ENCODE results near the gene DIP2C.
"Not testable (repeated sequence)": the region's sequence is repeated elsewhere in the genome, so short reads cannot be mapped to it uniquely, and the experiment has no call there.

Gene DIP2C

DNA sequence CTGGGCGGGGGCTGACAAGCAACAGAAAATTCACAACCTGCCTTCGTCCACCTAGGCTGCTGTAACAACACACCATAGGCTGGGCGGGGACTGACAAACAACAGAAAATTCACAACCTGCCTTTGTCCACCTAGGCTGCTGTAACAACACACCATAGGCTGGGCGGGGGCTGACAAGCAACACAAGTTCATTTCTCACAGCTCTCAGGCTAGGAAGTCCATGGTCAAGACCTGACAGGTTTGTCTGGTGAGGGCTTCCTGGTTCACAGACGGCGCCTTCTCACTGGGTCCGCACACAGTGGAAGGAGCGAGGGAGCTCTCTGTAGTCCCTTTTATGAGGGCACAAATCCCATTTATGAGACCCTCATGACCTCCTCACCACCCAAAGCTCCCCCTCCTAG, 52.2 kb downstream of the DIP2C start:
- no peak for DNase-seq

- DNase-seq, result no peak
Observed at GRCh38 chr10:636769-637168, 52.7 kb downstream of the DIP2C start.

DNA sequence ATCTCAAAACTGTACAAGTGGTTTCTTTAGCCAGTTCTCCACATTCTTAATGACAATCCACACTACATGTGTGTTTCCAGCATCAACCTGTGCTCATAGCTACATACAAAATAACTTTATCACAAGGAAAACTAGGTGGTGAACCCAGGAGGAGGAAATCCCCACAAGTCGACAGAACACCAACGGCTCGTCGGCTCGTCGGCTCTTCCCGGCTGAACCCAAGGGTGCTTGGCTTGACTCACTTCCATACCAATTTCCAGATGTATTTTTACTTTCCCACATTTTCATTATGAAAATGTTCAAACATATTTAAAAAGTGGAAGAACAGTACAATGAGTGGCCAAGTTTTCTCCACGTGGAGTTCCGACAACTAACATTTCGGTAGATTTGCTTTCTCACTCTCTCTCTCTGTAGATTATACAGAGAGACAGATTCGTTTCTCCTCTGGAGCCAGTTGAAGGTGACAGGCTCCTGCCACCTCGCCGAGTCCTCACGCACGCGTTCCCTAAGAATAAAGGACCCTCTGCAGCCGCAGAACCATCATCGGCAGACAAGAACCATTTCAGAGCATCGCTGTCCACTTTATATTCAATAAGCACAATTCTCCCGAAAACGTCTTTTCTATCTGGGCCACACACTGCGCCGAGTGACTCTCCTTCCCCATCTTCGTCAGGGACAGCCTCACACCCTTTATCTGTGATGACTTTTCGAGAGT, 53.3 kb downstream of the DIP2C start:
- no peak for DNase-seq

GRCh38 chr10:635088-635861, 54.2 kb downstream of the DIP2C start:
- no peak for DNase-seq

DNA sequence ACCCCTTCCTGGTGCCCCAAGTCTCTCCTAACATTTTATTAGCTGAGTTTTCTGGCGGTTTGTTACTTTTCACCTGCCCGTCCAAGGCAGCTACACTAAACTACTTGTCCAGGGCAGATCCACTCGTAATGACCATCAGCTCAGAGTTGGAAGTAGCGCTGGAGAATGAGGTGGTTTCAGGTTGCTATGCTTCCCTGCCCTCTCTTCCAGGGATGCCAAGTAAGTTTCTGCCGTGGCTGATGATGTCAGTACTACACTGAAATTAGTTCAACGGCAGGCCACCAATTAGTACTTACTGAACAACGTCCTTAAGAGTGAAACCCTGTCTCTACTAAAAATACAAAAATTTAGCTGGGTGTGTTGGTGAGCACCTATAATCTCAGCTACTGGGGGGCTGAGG, 55.2 kb downstream of the DIP2C start:
- no peak for DNase-seq

DNA sequence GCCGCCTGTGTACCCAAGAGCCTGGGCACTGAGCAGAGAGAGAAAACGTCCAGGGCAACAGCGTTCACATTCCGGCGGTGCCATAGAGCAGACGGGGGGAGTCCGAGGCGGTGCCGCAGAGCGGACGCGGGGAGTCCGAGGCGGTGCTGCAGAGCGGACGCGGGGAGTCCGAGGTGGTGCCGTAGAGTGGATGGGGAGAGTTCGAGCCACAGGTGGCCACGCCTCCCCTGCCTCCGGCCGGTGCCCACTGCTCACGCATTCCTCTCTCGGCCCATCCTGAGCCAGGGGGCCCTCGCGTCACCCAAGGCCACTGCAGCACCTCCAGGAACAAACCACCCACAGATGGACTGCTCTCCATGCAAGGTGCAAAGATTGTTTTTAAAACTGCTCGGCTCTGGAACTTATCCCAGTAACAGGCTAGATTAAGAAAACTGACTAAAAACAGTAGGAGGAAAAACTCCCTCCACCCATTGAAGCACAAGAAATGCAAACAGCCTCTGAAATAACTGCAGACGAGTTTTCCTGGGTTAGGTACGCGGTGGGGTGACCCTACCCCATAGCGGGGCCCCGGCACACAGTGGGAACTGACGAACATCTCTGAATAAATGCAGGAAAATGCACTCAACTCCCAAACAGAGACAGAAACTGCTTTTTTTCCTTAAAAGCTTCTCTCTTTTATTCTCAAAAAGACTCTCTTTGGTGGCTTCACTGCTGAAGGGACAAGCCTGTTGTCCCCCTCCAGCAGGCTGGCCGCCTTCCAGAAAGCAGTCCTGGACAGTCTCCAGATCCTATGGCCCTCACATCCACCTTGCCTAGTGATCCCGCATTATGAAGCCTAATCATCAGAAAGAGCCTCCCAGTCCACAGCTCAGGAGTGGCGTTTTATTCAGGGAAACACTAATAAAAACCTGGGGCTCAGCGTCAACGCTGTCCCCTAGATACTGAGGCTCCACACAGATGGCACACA, 55.9 kb downstream of the DIP2C start:
- DNase-seq, result no peak

DNA sequence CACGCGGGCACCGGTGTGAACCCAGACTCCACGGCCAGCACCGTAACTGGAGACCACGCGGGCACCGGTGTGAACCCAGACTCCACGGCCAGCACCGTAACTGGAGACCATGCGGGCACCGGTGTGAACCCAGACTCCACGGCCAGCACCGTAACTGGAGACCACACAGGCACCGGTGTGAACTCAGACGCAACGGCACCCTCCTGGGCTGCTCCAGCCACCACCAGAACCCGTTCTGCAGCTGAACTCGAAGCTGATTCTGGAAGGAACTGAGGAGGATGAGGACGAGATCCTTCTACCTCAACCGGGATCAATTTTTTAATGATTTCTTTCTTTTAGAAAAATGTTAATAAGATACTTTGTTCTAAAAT, 56.7 kb downstream of the DIP2C start:
- DNase-seq, result not testable (repeated sequence)

DNA sequence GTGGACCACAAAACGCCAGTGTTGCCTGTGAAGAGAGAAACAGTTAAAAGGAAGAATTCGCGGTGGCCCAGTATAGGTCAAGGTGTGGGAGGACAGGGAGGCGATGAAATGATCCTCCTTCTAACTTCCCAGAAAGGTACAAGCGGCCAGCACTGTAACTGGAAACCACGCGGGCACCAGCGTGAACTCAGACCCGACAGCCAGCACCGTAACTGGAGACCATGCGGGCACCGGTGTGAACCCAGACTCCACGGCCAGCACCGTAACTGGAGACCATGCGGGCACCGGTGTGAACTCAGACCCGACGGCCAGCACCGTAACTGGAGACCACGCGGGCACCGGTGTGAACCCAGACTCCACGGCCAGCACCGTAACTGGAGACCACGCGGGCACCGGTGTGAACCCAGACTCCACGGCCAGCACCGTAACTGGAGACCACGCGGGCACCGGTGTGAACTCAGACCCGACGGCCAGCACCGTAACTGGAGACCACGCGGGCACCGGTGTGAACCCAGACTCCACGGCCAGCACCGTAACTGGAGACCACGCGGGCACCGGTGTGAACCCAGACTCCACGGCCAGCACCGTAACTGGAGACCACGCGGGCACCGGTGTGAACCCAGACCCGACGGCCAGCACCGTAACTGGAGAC, 57.2 kb downstream of the DIP2C start:
- DNase-seq, result not testable (repeated sequence)

DNA sequence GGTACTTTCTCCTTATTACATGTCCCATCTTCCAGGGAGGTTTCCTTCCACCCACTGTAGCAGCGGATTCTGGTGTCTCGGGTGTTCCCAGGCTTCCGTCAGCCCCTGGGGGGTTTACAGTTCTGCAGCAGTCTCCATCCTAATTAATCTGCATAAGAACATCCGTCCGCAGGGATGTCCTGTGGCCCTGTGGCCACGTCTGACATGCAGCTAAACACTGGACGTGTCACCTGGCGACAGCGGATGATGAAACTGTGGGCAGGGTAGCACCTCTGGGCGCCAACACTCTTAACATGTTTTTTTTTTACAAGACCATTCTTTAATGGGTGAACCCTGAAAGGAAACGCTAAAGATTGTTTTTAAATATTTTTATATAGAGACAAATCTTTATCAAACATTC, 58.2 kb downstream of the DIP2C start:
- DNase-seq, result no peak

GRCh38 chr10:630581-631073, 58.8 kb downstream of the DIP2C start:
- DNase-seq, result no peak

DNA sequence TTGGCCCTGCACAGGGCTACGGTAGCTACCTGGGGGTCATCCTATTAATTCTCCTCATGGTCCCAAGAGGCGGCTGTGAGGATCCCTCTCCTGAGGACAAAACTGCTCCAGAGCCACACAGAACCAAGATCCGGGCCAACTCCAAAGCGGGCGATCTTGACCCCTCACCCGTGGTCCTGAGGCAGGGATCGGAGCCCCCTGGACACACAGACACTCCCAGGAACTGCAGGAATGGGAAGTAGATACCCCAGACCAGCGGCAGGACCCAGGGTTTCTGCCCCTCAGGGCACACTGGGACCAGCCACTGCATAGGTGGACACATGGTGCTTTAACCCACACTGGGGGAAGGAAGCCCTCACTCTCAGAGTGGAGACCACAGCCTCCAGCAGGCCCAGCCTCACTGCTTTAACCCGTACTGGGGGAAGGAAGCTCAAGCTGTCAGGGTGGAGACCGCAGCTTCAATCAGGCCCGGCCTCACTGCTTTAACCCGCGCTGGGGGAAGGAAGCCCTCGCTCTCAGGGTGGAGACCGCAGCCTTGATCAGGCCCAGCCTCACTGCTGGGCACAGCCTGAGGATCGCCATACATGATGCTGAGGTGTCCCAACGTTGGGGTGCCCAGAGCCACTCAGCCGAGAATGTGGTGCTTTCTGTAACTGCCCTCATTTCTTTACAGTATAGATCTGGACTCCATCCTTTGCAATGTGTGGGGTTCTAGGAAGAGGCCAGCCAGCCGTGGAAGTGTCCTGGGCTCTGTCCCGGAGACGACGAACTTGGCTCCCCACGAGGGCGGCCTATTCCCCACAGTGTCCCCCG, 60.1 kb downstream of the DIP2C start:
- no peak for DNase-seq

- DNase-seq, result no peak
Observed at GRCh38 chr10:628386-629045, 61.0 kb downstream of the DIP2C start.

- DNase-seq, result no peak
Observed at GRCh38 chr10:627032-627992, 62.2 kb downstream of the DIP2C start.

GRCh38 chr10:625751-626711, 63.4 kb downstream of the DIP2C start:
- no peak for DNase-seq

DNA sequence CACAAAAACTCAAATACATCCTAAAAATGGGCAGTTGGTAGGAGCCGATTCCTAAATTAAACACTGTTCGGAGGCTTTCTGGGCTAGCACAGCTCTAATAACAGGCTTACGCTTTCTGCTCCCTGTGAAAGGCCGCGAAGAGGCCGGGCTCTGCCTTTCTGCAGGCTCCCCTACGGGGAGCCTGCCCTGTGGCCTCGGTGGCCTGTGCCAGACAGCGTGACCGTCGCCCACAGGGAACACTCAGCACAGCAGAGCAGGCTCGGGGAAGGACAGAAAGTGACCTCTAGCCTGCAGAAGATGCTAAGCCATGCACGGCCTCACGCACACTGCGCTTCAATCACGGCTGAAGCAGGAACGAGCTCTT, 64.2 kb downstream of the DIP2C start:
- no peak for DNase-seq

GRCh38 chr10:624605-625332, 64.7 kb downstream of the DIP2C start:
- DNase-seq, result no peak

DNA sequence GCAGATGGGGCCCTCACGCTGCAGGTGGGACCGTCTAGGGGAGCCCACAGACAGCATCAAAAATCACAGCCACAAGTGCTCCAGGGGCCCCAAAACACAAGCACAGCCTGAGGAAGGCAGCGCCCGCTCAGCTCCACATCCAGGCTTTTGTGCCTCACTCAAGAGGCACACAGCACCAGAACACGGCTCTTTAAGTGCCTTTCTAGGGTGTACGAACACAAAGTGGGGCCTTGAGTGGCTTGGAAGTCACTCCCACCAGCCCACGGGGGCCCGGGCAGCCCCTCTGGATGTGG, 65.2 kb downstream of the DIP2C start:
- no peak for DNase-seq

Data from CD4-positive, alpha-beta T cell treated with Interleukin-1 beta for 1 hour (primary cell).